ENCODE data around the gene NOTCH1. TPM values are rescaled to one million over a fixed set of nuclear protein-coding genes. Genes with fewer than 3 reads are reported as not detected.
A peak's percentile ranks its signal among the peaks of the same experiment; 100 is the strongest.

NOTCH1 gene
- total RNA-seq, 4 donors from 2014 or later: 31.1 to 72.1 (median 44.0) TPM

GRCh38 chr9:136482793-136483588 lies 62.9 kb downstream of the NOTCH1 start, which contains the start of gene SEC16A:
TSS of gene SEC16A (minus strand) at chr9:136483040. CDS start at chr9:136477615, 5,425 bp downstream.
- H3K4me1 ChIP-seq: peaks cover 3 to 56% (median 20%) of the 10 kb centered on the region in 3 donors
- H3K27me3 ChIP-seq: no peaks in the 10 kb centered on the region
- WGBS, 2 donors (ENCODE audit: low coverage in 1 of 2): 0 to 3% methylated on average over 3 to 22 of the region's 109 CpGs
- H3K36me3 ChIP-seq: peaks cover 0 to 19% of the 10 kb centered on the region in 2 donors
- peak; percentile 83 for ATAC-seq
- H3K4me3 ChIP-seq: peak within 1 kb of the TSS; percentile 99
- H3K27ac ChIP-seq: peak within 1 kb of the TSS; percentile 99 to 100 (median 100)
- H3K9me3 ChIP-seq: no peaks in the 10 kb centered on the region
- TF ChIP-seq CTCF (IDR thresholded peaks at IDR 0.05) (peak in 1 of 4 experiments; percentile 3), EP300 (IDR thresholded peaks at IDR 0.05) (no peak), POLR2AphosphoS5 (IDR thresholded peaks at IDR 0.05) (peak; percentile 90), POLR2A (IDR thresholded peaks at IDR 0.05) (peak; percentile 87 to 94)

- Histone ChIP-seq H3K27ac (peak overlapping the region; percentile 99 to 100 (median 100)), H3K4me3 (peak overlapping the region; percentile 99), H3K27me3 (no peaks in the 10 kb centered on the region), H3K9me3 (no peaks in the 10 kb centered on the region), H3K36me3 (peaks cover 0 to 27% of the 10 kb centered on the region in 2 donors), H3K4me1 (peaks cover 3 to 56% (median 20%) of the 10 kb centered on the region in 3 donors)
- ATAC-seq: no peak
- WGBS, 2 donors (ENCODE audit: low coverage in 1 of 2): 0 to 1% methylated on average over 3 to 14 of the region's 39 CpGs
- TF ChIP-seq POLR2A (IDR thresholded peaks at IDR 0.05): no peak
- TF ChIP-seq POLR2AphosphoS5 (IDR thresholded peaks at IDR 0.05): no peak
- no peak for TF ChIP-seq EP300 (IDR thresholded peaks at IDR 0.05)
- no peak for TF ChIP-seq CTCF (IDR thresholded peaks at IDR 0.05)
Observed at GRCh38 chr9:136482046-136482792, 63.6 kb downstream of the NOTCH1 start.

DNA sequence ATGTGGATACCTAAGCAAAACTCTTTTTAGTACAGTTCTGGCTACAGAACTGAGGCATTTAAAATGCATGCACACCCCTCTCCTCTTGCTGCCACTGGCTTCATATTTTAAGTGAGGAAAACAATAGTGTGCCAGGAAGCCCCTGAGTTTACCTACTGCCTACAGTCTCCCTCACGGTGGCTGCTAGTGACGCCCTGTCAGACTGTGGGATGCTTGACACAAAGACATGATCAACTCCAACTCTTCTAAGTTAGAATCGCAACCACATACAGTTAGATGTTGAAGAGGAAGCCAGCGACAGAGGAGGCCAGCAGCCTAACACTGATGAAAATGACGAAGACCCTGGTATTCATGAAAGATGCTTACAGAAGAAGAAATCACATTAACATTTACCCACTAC lies 64.3 kb downstream of the NOTCH1 start:
- Histone ChIP-seq H3K36me3 (peaks cover 0 to 33% of the 10 kb centered on the region in 2 donors), H3K4me3 (peak overlapping the region in 1 of 2 donors; percentile 99), H3K9me3 (no peaks in the 10 kb centered on the region), H3K4me1 (peaks cover 3 to 56% (median 20%) of the 10 kb centered on the region in 3 donors), H3K27ac (peak overlapping the region in 2 of 4 donors; percentile 100), H3K27me3 (no peaks in the 10 kb centered on the region)
- WGBS, 2 donors (ENCODE audit: low coverage in 1 of 2): 48 to 80% methylated on average over 1 to 3 of the region's 5 CpGs
- ATAC-seq: no peak
- TF ChIP-seq CTCF (IDR thresholded peaks at IDR 0.05) (no peak), POLR2A (IDR thresholded peaks at IDR 0.05) (no peak), POLR2AphosphoS5 (IDR thresholded peaks at IDR 0.05) (no peak), EP300 (IDR thresholded peaks at IDR 0.05) (no peak)

GRCh38 chr9:136476369-136477150 lies 69.3 kb downstream of the NOTCH1 start:
- H3K27me3 ChIP-seq: no peaks in the 10 kb centered on the region
- H3K27ac ChIP-seq: no peak overlapping the region
- peaks cover 0 to 83% of the 10 kb centered on the region in 2 donors for H3K36me3 ChIP-seq
- H3K4me3 ChIP-seq: no peak overlapping the region
- no peak for ATAC-seq
- WGBS, 2 donors (ENCODE audit: low coverage in 1 of 2): 94% methylated on average over 6 of the region's 25 CpGs; no CpG with 5 or more reads in 1 of the 2 donors
- H3K9me3 ChIP-seq: no peaks in the 10 kb centered on the region
- peaks cover 0 to 28% (median 5%) of the 10 kb centered on the region in 3 donors for H3K4me1 ChIP-seq
- TF ChIP-seq POLR2A (IDR thresholded peaks at IDR 0.05) (no peak), CTCF (IDR thresholded peaks at IDR 0.05) (no peak), POLR2AphosphoS5 (IDR thresholded peaks at IDR 0.05) (no peak)

Measured in gastroesophageal sphincter (tissue), 4 donors.